Ectodermal cell (in vitro differentiated cells): Measurements from ENCODE around the gene USH2A.

Experiments
- H3K27ac ChIP-seq: 2 replicates; pipeline ENCODE4 v1.7.0; 2013; ENCODE audit warnings: mild to moderate bottlenecking, low read depth, low read length; ENCODE audit not compliant: insufficient read depth, poor library complexity, severe bottlenecking
- H3K27me3 ChIP-seq: 2 replicates; pipeline ENCODE4 v1.7.0; 2013; ENCODE audit warnings: mild to moderate bottlenecking, low read length; ENCODE audit not compliant: insufficient read depth, control insufficient read depth, poor library complexity, severe bottlenecking
- H3K36me3 ChIP-seq: one replicate; pipeline ENCODE4 v1.7.0; 2013; ENCODE audit warnings: low read length; ENCODE audit not compliant: control insufficient read depth, insufficient read depth
- H3K4me1 ChIP-seq: one replicate; pipeline ENCODE4 v1.7.0; 2013; ENCODE audit warnings: low read length; ENCODE audit not compliant: control insufficient read depth, insufficient read depth
- H3K4me3 ChIP-seq: 2 replicates; pipeline ENCODE4 v1.7.0; 2013; ENCODE audit warnings: low read depth, low read length, control low read depth; ENCODE audit not compliant: insufficient read depth
- H3K9me3 ChIP-seq: 2 replicates; pipeline ENCODE4 v1.7.0; 2013; ENCODE audit warnings: mild to moderate bottlenecking, low read length, moderate library complexity; ENCODE audit not compliant: control insufficient read depth
- WGBS, 2 experiments: methylation state at CpG; one replicate each; pipeline ENCODE4 v1.1.7; 2013; ENCODE audit warnings: missing lambda C conversion rate in 2 of 2; 5-methylcytosine and 5-hydroxymethylcytosine counted together

USH2A gene

DNA sequence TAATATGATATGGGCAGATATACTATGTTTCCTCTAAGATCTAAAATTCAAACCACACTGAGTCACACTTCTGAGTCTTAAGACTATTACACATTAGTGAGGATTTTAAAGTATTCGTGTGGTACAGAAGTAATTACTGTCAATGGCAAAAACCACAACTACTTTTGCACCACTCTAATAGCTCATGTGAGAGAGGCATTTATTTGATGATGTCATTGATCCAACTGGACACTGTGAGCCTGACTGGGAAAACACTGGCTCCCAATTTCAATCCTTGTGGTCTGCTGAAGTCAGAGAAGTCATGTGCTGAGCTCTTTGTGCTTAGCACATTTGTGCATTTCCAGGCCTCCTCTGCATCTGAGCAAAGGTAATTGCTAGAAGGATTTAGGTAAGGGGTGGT is 377.8 kb downstream of the USH2A start:
- Histone ChIP-seq H3K27me3 (no peaks in the 10 kb centered on the region), H3K4me1 (no peaks in the 10 kb centered on the region), H3K36me3 (no peaks in the 10 kb centered on the region), H3K27ac (no peak overlapping the region), H3K4me3 (no peak overlapping the region), H3K9me3 (no peaks in the 10 kb centered on the region)
- 100% methylated on average over 1 of the region's 1 CpG; no CpG with 5 or more reads in 1 of the 2 experiments for WGBS, 2 experiments

GRCh38 chr1:216044538-216044937 is 378.7 kb downstream of the USH2A start:
- Histone ChIP-seq H3K27ac (no peak overlapping the region), H3K27me3 (no peaks in the 10 kb centered on the region), H3K4me1 (no peaks in the 10 kb centered on the region), H3K9me3 (no peaks in the 10 kb centered on the region), H3K36me3 (no peaks in the 10 kb centered on the region), H3K4me3 (no peak overlapping the region)
- WGBS, 2 experiments: 88 to 90% methylated on average over 1 of the region's 2 CpGs

DNA sequence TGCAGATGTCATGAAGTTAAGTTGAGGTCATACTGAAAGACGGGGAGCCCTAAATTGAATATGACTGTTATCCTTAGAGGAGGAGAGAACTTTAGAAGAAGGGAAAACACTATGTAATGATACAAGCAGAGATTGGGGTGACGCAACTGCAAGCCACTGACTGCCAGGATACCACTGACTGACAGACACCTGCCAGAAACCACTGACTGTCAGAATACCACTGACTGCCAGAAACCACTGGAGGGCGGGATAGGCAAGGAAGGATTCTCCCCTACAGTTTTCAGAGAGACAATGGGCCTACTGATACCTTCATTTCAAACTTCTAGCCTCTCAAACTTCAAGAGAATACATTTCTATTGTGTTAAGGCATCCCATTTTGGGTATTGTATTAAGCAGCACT is 388.7 kb downstream of the USH2A start:
- Histone ChIP-seq H3K9me3 (no peaks in the 10 kb centered on the region), H3K4me1 (no peaks in the 10 kb centered on the region), H3K36me3 (no peaks in the 10 kb centered on the region), H3K27ac (no peak overlapping the region), H3K27me3 (no peaks in the 10 kb centered on the region), H3K4me3 (no peak overlapping the region)
- 54 to 62% methylated on average over 3 of the region's 3 CpGs for WGBS, 2 experiments

GRCh38 chr1:216032961-216033614 is 390.2 kb downstream of the USH2A start:
- Histone ChIP-seq H3K27me3 (no peaks in the 10 kb centered on the region), H3K27ac (no peak overlapping the region), H3K36me3 (no peaks in the 10 kb centered on the region)

GRCh38 chr1:216032284-216032683 is 391.0 kb downstream of the USH2A start:
- Histone ChIP-seq H3K36me3 (no peaks in the 10 kb centered on the region), H3K27me3 (no peaks in the 10 kb centered on the region), H3K9me3 (no peaks in the 10 kb centered on the region), H3K27ac (no peak overlapping the region), H3K4me3 (no peak overlapping the region), H3K4me1 (no peaks in the 10 kb centered on the region)
- 88 to 93% methylated on average over 1 of the region's 1 CpG for WGBS, 2 experiments

More at GRCh38 chr1:216032961-216033614, 390.2 kb downstream of the USH2A start:
- Histone ChIP-seq H3K4me3 (no peak overlapping the region), H3K9me3 (no peaks in the 10 kb centered on the region), H3K4me1 (no peaks in the 10 kb centered on the region)

DNA sequence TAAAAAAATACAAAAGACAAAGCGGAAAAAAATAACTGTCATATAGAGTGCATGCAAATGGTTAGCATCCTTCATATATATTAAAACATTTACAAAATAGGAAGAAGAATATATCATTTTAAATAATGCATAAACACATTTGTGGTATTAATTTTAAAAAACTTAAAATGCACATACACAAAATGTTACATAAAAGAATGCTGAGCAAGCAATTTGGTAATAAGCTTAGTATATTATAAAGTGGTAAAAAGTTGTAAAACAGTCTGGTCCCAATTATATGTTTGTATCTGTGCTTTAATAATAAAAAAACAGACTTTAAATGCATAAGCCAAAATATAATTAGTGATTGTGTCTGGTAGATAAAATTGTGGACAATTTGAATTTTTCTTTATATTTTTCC is 394.6 kb downstream of the USH2A start:
- Histone ChIP-seq H3K4me1 (no peaks in the 10 kb centered on the region), H3K27me3 (no peaks in the 10 kb centered on the region), H3K9me3 (no peaks in the 10 kb centered on the region), H3K4me3 (no peak overlapping the region), H3K27ac (no peak overlapping the region), H3K36me3 (no peaks in the 10 kb centered on the region)
- WGBS, 2 experiments: no CpG with 5 or more reads among the region's 1 CpG

GRCh38 chr1:216024546-216024945 is 398.7 kb downstream of the USH2A start:
- H3K4me3 ChIP-seq: no peak overlapping the region
- H3K9me3 ChIP-seq: no peaks in the 10 kb centered on the region
- H3K27ac ChIP-seq: no peak overlapping the region
- no peaks in the 10 kb centered on the region for H3K36me3 ChIP-seq
- H3K4me1 ChIP-seq: no peaks in the 10 kb centered on the region
- H3K27me3 ChIP-seq: no peaks in the 10 kb centered on the region
- 100% methylated on average over 1 of the region's 2 CpGs for WGBS, 2 experiments

- H3K4me1 ChIP-seq: no peaks in the 10 kb centered on the region
- H3K4me3 ChIP-seq: no peak overlapping the region
- no peaks in the 10 kb centered on the region for H3K9me3 ChIP-seq
- no peak overlapping the region for H3K27ac ChIP-seq
- no peaks in the 10 kb centered on the region for H3K36me3 ChIP-seq
- H3K27me3 ChIP-seq: no peaks in the 10 kb centered on the region
- 96 to 99% methylated on average over 3 of the region's 3 CpGs for WGBS, 2 experiments
These were observed 402.4 kb downstream of the USH2A start for GRCh38 chr1:216020743-216021345.

GRCh38 chr1:216015116-216015515 is 408.1 kb downstream of the USH2A start:
- Histone ChIP-seq H3K27me3 (no peaks in the 10 kb centered on the region), H3K27ac (no peak overlapping the region), H3K4me3 (no peak overlapping the region), H3K36me3 (no peaks in the 10 kb centered on the region), H3K4me1 (peaks cover 5% of the 10 kb centered on the region), H3K9me3 (no peaks in the 10 kb centered on the region)
- 95 to 96% methylated on average over 3 of the region's 3 CpGs for WGBS, 2 experiments

- Histone ChIP-seq H3K27ac (no peak overlapping the region), H3K36me3 (no peaks in the 10 kb centered on the region), H3K9me3 (no peaks in the 10 kb centered on the region), H3K4me3 (no peak overlapping the region), H3K27me3 (no peaks in the 10 kb centered on the region), H3K4me1 (peaks cover 5% of the 10 kb centered on the region)
- 41 to 44% methylated on average over 2 of the region's 2 CpGs for WGBS, 2 experiments
These were observed 409.2 kb downstream of the USH2A start for GRCh38 chr1:216014086-216014485.
